ENCODE measurements around the gene GNAZ.

DNA sequence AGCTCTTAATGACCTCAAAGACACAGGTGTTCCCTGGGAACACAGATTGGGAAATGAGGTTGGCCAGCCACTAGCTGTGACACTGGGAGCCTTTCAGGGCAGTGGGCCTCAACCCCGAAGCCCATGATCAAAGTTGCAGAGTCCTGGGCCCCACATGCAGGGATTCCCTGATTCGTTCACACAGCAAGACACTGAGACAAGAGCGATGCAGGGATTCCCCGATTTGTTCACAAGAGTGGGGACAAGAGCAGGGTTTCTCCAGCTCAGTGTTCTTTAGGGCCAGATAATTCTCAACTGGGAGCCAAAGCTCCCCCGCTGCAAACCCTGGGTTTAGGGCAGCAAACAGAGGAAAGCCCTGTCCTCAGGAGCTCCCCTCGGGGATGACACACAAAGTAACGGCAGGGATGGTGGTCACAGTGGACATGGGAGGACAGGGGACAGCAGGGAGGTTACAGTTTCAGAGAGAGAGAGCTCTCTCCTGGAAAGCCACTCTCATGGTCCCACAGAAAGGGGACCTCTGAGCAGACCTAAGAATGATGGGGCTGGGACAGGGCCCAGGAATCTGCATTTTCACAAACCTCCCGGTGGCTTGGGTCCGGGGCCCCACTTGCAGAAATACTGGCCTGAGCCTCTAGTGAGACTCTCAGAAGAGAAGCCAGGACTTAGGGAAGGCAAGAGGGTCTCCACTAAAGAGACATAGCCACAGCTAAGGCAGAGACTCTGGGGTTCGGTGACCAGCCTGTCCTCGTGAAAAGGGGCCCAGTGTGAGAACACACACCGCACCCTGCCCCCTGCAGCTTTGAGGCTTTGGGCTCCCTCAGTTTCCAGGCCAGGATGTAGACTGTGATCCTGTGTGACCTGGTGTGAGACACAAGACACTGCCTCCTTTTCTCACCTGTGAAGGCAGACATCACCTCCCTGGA lies 7.4 kb upstream of the GNAZ start:
- TF ChIP-seq, protein P1, sequence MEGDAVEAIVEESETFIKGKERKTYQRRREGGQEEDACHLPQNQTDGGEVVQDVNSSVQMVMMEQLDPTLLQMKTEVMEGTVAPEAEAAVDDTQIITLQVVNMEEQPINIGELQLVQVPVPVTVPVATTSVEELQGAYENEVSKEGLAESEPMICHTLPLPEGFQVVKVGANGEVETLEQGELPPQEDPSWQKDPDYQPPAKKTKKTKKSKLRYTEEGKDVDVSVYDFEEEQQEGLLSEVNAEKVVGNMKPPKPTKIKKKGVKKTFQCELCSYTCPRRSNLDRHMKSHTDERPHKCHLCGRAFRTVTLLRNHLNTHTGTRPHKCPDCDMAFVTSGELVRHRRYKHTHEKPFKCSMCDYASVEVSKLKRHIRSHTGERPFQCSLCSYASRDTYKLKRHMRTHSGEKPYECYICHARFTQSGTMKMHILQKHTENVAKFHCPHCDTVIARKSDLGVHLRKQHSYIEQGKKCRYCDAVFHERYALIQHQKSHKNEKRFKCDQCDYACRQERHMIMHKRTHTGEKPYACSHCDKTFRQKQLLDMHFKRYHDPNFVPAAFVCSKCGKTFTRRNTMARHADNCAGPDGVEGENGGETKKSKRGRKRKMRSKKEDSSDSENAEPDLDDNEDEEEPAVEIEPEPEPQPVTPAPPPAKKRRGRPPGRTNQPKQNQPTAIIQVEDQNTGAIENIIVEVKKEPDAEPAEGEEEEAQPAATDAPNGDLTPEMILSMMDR (IDR thresholded peaks at IDR 0.05): no peak
- no peak for TF ChIP-seq EZH2 (IDR thresholded peaks at IDR 0.05; ENCODE audit: borderline replicate concordance, insufficient read depth, low read depth, low read length, poor library complexity, severe bottlenecking)

Data from B cell (primary cell).